ENCODE measurements around the gene ZNF343.
A peak's percentile ranks its signal among the peaks of the same experiment; 100 is the strongest.

DNA sequence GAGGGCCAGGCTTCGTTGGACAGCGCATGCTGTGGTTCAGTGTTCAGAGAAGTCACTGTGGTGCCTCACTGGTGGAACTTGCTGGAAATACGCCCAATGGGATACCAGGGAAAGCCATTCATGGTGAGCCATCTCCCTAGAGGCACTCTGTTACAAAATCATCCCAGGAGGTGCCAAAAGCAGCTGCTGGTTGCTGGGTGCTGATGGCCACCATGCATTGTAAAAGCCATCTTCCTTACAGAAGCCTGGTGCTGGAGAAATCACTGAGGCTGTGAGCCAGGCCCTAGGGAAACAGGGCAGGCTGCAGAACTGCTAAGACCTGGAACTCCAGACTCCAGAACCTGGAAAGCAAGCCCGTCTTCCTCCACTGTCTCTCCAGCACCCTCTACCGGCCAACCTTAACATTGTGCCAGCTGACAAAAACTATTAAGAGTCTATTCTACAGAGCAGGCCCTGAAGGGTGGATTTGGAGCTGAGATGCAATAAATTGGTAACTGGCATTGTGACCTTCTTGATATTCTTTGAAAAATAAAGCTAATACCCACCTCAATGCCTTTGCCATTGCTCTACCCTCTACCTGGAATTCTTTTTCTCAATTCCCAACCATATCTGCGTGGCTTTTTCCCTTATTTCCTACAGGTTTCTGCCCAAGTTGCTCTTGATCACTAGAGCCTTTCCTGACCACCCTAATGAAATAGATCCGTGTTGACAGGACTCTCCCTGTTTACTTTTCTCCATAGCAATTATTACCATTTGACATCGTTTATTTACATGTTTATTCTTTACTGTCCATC is 56.6 kb downstream of the ZNF343 start:
- TF ChIP-seq CTCF (IDR thresholded peaks at IDR 0.05): peak; percentile 61 to 82 (median 72)
- TF ChIP-seq EP300 (IDR thresholded peaks at IDR 0.05): no peak

Data from tibial nerve (tissue), 4 donors.